ENCODE measurements around the gene TTC16. TPM values are rescaled to one million over a fixed set of nuclear protein-coding genes. Genes with fewer than 3 reads are reported as not detected.

Gene TTC16
- total and polyA plus RNA-seq, 2 of the 8 experiments (the other 6 are each of a cell fraction or from before 2014, with no cell fraction given), result 0.03 TPM; not detected in 1

- Histone ChIP-seq H2BK15ac (ENCODE audit: low read length) (no peak overlapping the region), H3K79me2 (ENCODE audit: control insufficient read depth in 1 of 2, insufficient read depth in 2 of 2, low read length in 2 of 2) (no peaks in the 10 kb centered on the region), H3K27me3 (replicated peaks in 1 of 4; ENCODE audit: control insufficient read depth in 3 of 4, extremely low read depth in 1 of 4, insufficient read depth in 3 of 4, low read length in 3 of 4) (no peaks in the 10 kb centered on the region), H3K36me3 (ENCODE audit: control insufficient read depth in 2 of 4, insufficient read depth in 4 of 4, low read length in 3 of 4) (peaks cover 0 to 6% (median 2%) of the 10 kb centered on the region in 4 experiments; a peak in 3 of 8 replicates), H4K91ac (replicated peaks; ENCODE audit: insufficient read length, low read length) (no peak overlapping the region), H3K79me1 (ENCODE audit: low read depth, low read length) (no peaks in the 10 kb centered on the region), H3K4ac (replicated peaks; ENCODE audit: insufficient read length, low read depth, low read length) (no peak overlapping the region), H4K5ac (ENCODE audit: insufficient read length, low read depth, low read length) (no peak overlapping the region), H3K56ac (replicated peaks; ENCODE audit: insufficient read length, low read depth, low read length) (no peak overlapping the region), H3K14ac (ENCODE audit: insufficient read length) (no peak overlapping the region), H3K4me2 (ENCODE audit: insufficient read depth in 1 of 2, low read depth in 2 of 2, low read length in 2 of 2) (no peak overlapping the region), H2BK20ac (ENCODE audit: low read length) (no peak overlapping the region), H2BK120ac (replicated peaks; ENCODE audit: low read depth, low read length) (no peak overlapping the region), H3K4me3 (ENCODE audit: extremely low read depth in 1 of 4, insufficient read depth in 2 of 4, low read depth in 3 of 4, low read length in 4 of 4) (no peak overlapping the region), H3K4me1 (replicated peaks in 1 of 4; ENCODE audit: control insufficient read depth in 3 of 4, insufficient read depth in 4 of 4, low read length in 3 of 4) (no peaks in the 10 kb centered on the region), H4K20me1 (replicated peaks in 1 of 2; ENCODE audit: control insufficient read depth in 1 of 2, insufficient read depth in 2 of 2, low read length in 2 of 2) (no peaks in the 10 kb centered on the region), H3K23ac (ENCODE audit: insufficient read length) (no peak overlapping the region), H3K18ac (ENCODE audit: extremely low read depth, low read length) (no peak overlapping the region), H2BK12ac (ENCODE audit: low read depth, low read length) (no peak overlapping the region), H2AK5ac (ENCODE audit: low read depth, low read length) (no peak overlapping the region), H3K23me2 (ENCODE audit: low read depth, low read length) (no peaks in the 10 kb centered on the region), H2AFZ (ENCODE audit: low read length) (no peak overlapping the region), H3K9ac (replicated peaks in 1 of 4; ENCODE audit: extremely low read depth in 1 of 4, low read depth in 3 of 4, low read length in 3 of 4) (no peak overlapping the region), H3K9me3 (ENCODE audit: insufficient read depth in 2 of 2, low read depth in 1 of 2, low read length in 1 of 2) (no peaks in the 10 kb centered on the region), H2BK5ac (ENCODE audit: low read depth, low read length) (no peak overlapping the region), H4K8ac (ENCODE audit: extremely low read depth, insufficient read depth, low read length) (no peak overlapping the region), H3K27ac (ENCODE audit: low read depth, low read length) (no peak overlapping the region)
- 94% methylated on average over 10 of the region's 10 CpGs; no CpG with 5 or more reads in 1 of the 2 experiments for WGBS, 2 experiments (ENCODE audit: extremely low coverage in 1 of 2, insufficient coverage in 1 of 2, insufficient read length in 1 of 2, insufficient replicate concordance in 2 of 2, low coverage in 1 of 2, low lambda C conversion rate in 2 of 2, missing lambda C conversion rate in 1 of 2)
- ChIA-PET CTCF (ENCODE audit: partially characterized antibody) (interaction anchor here (0.7 to 1.9 kb wide), 4 partner anchors 10 to 165 kb away, joined by 3 to 5 read pairs (median 4); no protein-coding TSS in a partner anchor), POLR2A (ENCODE audit: partially characterized antibody) (no interaction called here)
- FAIRE-seq, result no peak
- DNase-seq (ENCODE audit: low read depth in 1 of 2, low spot score in 2 of 2), result no peak
- no peak for TF ChIP-seq SUZ12 (IDR thresholded peaks at IDR 0.05; ENCODE audit: low read length)
- TF ChIP-seq NANOG (IDR thresholded peaks at IDR 0.05; ENCODE audit: insufficient read depth, low read depth, low read length, poor library complexity, severe bottlenecking), result no peak
- TF ChIP-seq TAF7 (optimal IDR thresholded peaks at IDR 0.05; ENCODE audit: borderline replicate concordance, low read depth, low read length), result no peak
- no peak for TF ChIP-seq CEBPB (IDR thresholded peaks at IDR 0.05; ENCODE audit: low read depth, low read length)
- no peak for TF ChIP-seq EP300 (IDR thresholded peaks at IDR 0.05; ENCODE audit: borderline replicate concordance in 1 of 2, low read depth in 2 of 2, low read length in 2 of 2)
- no peak for TF ChIP-seq GABPA (IDR thresholded peaks at IDR 0.05; ENCODE audit: borderline replicate concordance, insufficient read depth, low read length)
- no peak for TF ChIP-seq SAP30 (IDR thresholded peaks at IDR 0.05; ENCODE audit: insufficient read depth, insufficient replicate concordance, low read length)
- TF ChIP-seq BRCA1 (IDR thresholded peaks at IDR 0.05; ENCODE audit: low read depth, low read length), result no peak
- TF ChIP-seq POLR2AphosphoS5 (IDR thresholded peaks at IDR 0.05; ENCODE audit: low read depth, low read length), result no peak
- TF ChIP-seq HDAC6 (IDR thresholded peaks at IDR 0.05; ENCODE audit: low read depth, low read length), result no peak
- TF ChIP-seq RFX5 (IDR thresholded peaks at IDR 0.05; ENCODE audit: borderline replicate concordance, low read depth, low read length), result no peak
- TF ChIP-seq MAX (IDR thresholded peaks at IDR 0.05), result no peak
- no peak for TF ChIP-seq NRF1 (IDR thresholded peaks at IDR 0.05; ENCODE audit: low read depth, low read length)
These were observed 25.1 kb upstream of the TTC16 start for GRCh38 chr9:127690735-127691134.
